Measurements from ENCODE around the gene GSG1.

GSG1 gene

DNA sequence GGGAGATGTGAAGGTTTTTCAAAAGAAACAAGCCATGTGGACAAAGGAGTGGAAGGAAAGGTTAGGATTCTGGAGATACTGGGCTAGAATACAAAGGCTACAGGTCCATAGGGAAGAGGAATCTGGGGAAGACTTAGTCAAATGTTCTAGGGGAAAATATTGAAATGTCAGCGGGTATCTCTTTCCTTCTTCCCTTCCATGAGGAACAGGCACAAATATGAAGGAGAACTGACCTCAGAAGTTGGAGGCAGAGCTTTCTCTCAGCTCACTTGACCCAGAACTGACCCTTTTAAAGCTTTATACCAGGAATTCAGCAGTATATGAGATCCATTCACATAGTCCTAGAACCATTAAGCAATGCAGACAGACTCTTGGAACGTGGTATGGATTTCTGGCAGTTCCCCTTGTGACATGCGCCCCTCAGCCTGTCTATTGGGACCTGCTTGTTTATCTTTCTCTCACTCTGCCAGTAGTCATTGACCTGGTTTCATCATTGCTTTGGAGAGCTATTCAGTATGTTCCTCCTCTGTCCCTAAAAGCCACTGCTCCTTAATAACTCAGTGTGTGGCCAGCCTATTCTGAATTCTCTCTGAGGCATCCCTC is 43.0 kb upstream of the GSG1 start:
- Histone ChIP-seq H3K4me3 (ENCODE audit: insufficient read length, low read depth) (no peak overlapping the region), H3K4me1 (ENCODE audit: insufficient read depth, insufficient read length) (no peaks in the 10 kb centered on the region), H3K9ac (ENCODE audit: insufficient read length, low read depth) (no peak overlapping the region), H3K36me3 (ENCODE audit: insufficient read depth, insufficient read length, low read length) (no peaks in the 10 kb centered on the region), H3K27me3 (ENCODE audit: insufficient read depth, insufficient read length) (no peaks in the 10 kb centered on the region), H3K9me3 (ENCODE audit: insufficient read depth, low read length) (no peaks in the 10 kb centered on the region; the same call in 1 of the 2 replicates)
- no peak for TF ChIP-seq SUZ12 (IDR thresholded peaks at IDR 0.05; ENCODE audit: extremely low read depth, insufficient read depth, insufficient read length)
- no peak for TF ChIP-seq YY1 (IDR thresholded peaks at IDR 0.05; ENCODE audit: insufficient read depth, insufficient read length)
- no peak for TF ChIP-seq ZNF274 (IDR thresholded peaks at IDR 0.05; ENCODE audit: low read depth, low read length)
- DNase-seq (ENCODE audit: low read depth, low spot score): no peak

DNA sequence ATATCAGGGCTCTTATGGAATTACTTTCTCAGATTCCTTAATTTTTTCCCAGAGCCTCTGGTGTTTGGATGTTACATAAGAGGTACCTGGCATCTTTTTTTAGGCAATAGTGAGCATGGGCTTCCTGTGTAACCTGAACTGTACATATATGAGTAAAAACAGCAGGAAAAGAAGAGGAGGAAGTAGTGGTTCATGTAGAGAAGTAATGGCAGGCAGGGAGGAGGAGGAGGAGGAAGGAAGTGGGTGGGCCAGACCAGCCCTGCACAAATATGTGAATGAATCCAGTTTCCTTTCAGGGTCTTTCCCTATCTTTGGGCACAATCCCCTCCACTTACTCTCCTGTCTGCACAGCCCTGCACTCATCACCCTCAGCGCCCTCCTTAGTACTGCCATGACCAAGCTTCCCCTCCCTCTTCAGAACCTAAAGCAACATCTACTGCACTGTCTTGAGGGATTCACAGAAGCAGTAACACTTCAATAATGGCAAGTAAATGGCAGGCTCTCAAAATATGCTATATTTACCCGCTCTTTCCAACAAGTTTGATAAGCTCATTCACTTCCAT is 40.9 kb upstream of the GSG1 start:
- H3K4me1 ChIP-seq (ENCODE audit: insufficient read depth, insufficient read length): no peaks in the 10 kb centered on the region
- no peak for DNase-seq (ENCODE audit: low read depth, low spot score)
- H3K9ac ChIP-seq (ENCODE audit: insufficient read length, low read depth): no peak overlapping the region
- H3K36me3 ChIP-seq (ENCODE audit: insufficient read depth, insufficient read length, low read length): no peaks in the 10 kb centered on the region
- H3K9me3 ChIP-seq (ENCODE audit: insufficient read depth, low read length): no peaks in the 10 kb centered on the region
- H3K27me3 ChIP-seq (ENCODE audit: insufficient read depth, insufficient read length): no peaks in the 10 kb centered on the region
- TF ChIP-seq YY1 (IDR thresholded peaks at IDR 0.05; ENCODE audit: insufficient read depth, insufficient read length) (no peak), ZNF274 (IDR thresholded peaks at IDR 0.05; ENCODE audit: low read depth, low read length) (no peak), SUZ12 (IDR thresholded peaks at IDR 0.05; ENCODE audit: extremely low read depth, insufficient read depth, insufficient read length) (no peak)
- H3K4me3 ChIP-seq (ENCODE audit: insufficient read length, low read depth): no peak overlapping the region

DNA sequence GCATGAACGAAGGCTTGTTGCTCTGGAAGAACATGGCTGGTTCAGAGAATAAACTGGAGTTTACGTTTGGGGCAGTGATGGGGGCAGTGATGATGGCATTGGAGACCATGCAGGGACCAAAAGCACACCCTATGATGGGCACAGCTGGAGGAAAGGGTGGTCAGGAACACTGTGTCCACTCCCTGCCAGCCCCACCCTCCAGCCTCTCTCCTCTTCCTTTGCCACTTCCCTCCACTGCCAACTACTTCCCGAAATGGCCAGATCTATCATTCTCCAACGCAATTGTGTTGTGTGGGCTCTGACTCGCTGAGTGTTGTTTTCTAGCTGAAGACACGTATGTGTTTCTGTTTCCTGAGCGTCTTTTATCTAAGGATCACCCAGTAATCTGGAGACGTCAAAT is 39.3 kb upstream of the GSG1 start:
- Histone ChIP-seq H3K9me3 (ENCODE audit: insufficient read depth, low read length) (no peaks in the 10 kb centered on the region), H3K9ac (ENCODE audit: insufficient read length, low read depth) (no peak overlapping the region), H3K4me1 (ENCODE audit: insufficient read depth, insufficient read length) (no peaks in the 10 kb centered on the region), H3K36me3 (ENCODE audit: insufficient read depth, insufficient read length, low read length) (no peaks in the 10 kb centered on the region), H3K4me3 (ENCODE audit: insufficient read length, low read depth) (no peak overlapping the region), H3K27me3 (ENCODE audit: insufficient read depth, insufficient read length) (no peaks in the 10 kb centered on the region)
- TF ChIP-seq SUZ12 (IDR thresholded peaks at IDR 0.05; ENCODE audit: extremely low read depth, insufficient read depth, insufficient read length) (no peak), YY1 (IDR thresholded peaks at IDR 0.05; ENCODE audit: insufficient read depth, insufficient read length) (no peak), ZNF274 (IDR thresholded peaks at IDR 0.05; ENCODE audit: low read depth, low read length) (no peak)
- no peak for DNase-seq (ENCODE audit: low read depth, low spot score)

DNA sequence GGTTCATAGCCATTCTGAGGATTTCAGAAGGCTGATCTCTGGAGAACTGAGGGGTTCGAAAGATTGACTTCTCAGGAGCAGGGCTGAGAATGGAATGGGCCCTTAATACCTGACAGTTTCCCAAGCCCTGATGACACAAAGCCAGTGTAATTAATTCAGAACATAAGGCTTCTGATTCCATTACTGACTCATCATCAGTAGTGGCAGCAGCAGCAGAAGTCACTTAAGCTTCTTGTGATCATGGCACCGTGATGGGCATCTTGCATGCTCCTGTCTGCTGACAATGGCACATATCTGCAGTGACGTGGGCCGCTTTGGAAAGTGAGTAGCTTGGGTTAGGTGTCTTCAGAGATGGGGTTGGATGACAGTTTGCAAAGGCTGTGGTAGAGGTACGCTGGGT is 38.2 kb upstream of the GSG1 start:
- Histone ChIP-seq H3K4me3 (ENCODE audit: insufficient read length, low read depth) (no peak overlapping the region), H3K27me3 (ENCODE audit: insufficient read depth, insufficient read length) (no peaks in the 10 kb centered on the region), H3K9ac (ENCODE audit: insufficient read length, low read depth) (no peak overlapping the region), H3K4me1 (ENCODE audit: insufficient read depth, insufficient read length) (no peaks in the 10 kb centered on the region), H3K9me3 (ENCODE audit: insufficient read depth, low read length) (no peaks in the 10 kb centered on the region), H3K36me3 (ENCODE audit: insufficient read depth, insufficient read length, low read length) (no peaks in the 10 kb centered on the region)
- no peak for TF ChIP-seq YY1 (IDR thresholded peaks at IDR 0.05; ENCODE audit: insufficient read depth, insufficient read length)
- no peak for TF ChIP-seq SUZ12 (IDR thresholded peaks at IDR 0.05; ENCODE audit: extremely low read depth, insufficient read depth, insufficient read length)
- no peak for TF ChIP-seq ZNF274 (IDR thresholded peaks at IDR 0.05; ENCODE audit: low read depth, low read length)
- DNase-seq (ENCODE audit: low read depth, low spot score): no peak

DNA sequence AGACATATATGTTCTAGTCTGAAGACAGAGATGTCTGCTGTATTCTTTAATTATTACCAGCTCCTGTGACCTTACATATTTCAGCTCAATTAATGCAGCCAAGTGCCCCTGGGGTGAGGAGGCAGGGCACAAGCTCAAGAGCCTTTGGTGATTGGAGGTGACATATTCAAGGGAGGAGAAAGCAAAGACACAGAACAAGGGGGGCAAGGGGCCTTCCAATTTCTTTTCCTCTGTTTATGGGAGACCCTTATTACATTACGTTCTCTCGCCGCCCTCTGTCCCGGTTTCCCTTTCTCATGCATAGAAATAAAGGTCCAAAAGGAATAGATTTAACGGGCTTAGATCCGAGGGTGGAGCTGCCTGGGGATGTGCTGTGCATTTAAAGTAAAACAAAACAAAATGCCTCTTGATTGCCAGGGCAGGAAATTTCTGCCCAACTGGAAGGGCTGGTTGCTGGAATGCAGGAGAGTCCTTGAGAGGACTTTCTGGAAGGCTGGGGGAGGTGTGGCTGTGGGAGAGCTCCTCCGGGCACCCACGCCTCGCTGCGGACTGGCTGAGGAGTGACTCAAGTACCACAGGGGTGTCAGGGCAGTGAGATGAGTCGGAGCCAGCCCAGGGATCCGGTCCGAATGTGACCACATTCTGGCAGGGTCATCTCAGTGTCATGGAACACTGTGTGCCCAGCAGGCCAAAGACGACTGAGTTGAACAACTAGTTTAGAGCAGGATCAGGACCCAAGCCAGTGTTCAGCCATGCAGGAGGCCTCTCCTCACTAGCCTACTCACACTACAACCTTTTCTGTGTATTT is 32.1 kb upstream of the GSG1 start:
- Histone ChIP-seq H3K36me3 (ENCODE audit: insufficient read depth, insufficient read length, low read length) (no peaks in the 10 kb centered on the region), H3K9ac (ENCODE audit: insufficient read length, low read depth) (no peak overlapping the region), H3K9me3 (ENCODE audit: insufficient read depth, low read length) (no peaks in the 10 kb centered on the region), H3K4me3 (ENCODE audit: insufficient read length, low read depth) (no peak overlapping the region), H3K27me3 (ENCODE audit: insufficient read depth, insufficient read length) (no peaks in the 10 kb centered on the region), H3K4me1 (ENCODE audit: insufficient read depth, insufficient read length) (peaks cover 4% of the 10 kb centered on the region)
- no peak for TF ChIP-seq ZNF274 (IDR thresholded peaks at IDR 0.05; ENCODE audit: low read depth, low read length)
- DNase-seq (ENCODE audit: low read depth, low spot score): no peak

DNA sequence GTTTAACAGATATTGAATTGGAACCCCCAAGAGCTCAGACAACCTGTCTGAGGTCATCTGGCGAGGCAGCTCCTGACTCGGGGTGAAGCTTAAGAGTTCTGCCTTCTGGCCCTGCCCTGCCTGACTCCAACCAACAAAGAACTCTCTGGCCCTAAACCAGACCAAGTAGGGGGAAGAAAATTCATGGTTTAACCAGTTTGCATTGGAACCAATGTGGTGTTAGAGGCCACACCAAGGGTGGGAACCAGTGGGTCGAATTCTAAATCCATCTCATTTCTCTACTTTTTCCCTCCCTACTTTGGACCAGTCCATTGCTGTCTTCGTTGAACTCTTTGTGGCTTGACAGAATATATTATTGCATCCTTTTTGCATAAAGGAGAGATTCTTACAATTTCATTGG is 30.4 kb upstream of the GSG1 start:
- Histone ChIP-seq H3K27me3 (ENCODE audit: insufficient read depth, insufficient read length) (no peaks in the 10 kb centered on the region), H3K4me3 (ENCODE audit: insufficient read length, low read depth) (no peak overlapping the region), H3K4me1 (ENCODE audit: insufficient read depth, insufficient read length) (peaks cover 4% of the 10 kb centered on the region), H3K36me3 (ENCODE audit: insufficient read depth, insufficient read length, low read length) (no peaks in the 10 kb centered on the region), H3K9me3 (ENCODE audit: insufficient read depth, low read length) (no peaks in the 10 kb centered on the region), H3K9ac (ENCODE audit: insufficient read length, low read depth) (no peak overlapping the region)
- TF ChIP-seq ZNF274 (IDR thresholded peaks at IDR 0.05; ENCODE audit: low read depth, low read length): no peak
- DNase-seq (ENCODE audit: low read depth, low spot score): no peak

DNA sequence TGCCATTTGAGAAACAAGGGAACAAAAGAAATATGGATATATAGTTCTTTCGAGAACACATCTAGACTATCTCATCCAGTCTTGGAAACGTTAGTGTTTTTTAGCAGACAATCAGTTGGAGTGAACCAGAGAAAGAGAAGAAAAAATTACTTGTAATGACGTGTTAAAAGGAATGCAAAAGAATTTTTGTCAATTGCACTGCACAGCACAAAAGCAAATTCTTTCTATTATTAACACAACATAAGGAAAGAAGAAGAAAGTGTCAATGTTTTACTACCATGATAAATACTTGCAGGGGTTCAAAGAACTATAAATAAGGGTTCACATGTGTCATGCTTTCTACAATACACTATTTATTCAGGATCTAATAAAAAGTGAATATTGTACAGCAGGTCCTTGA is 27.5 kb upstream of the GSG1 start:
- no peak for DNase-seq (ENCODE audit: low read depth, low spot score)
- Histone ChIP-seq H3K4me3 (ENCODE audit: insufficient read length, low read depth) (no peak overlapping the region), H3K4me1 (ENCODE audit: insufficient read depth, insufficient read length) (peaks cover 4% of the 10 kb centered on the region), H3K9me3 (ENCODE audit: insufficient read depth, low read length) (no peaks in the 10 kb centered on the region), H3K27me3 (ENCODE audit: insufficient read depth, insufficient read length) (no peaks in the 10 kb centered on the region), H3K9ac (ENCODE audit: insufficient read length, low read depth) (no peak overlapping the region), H3K36me3 (ENCODE audit: insufficient read depth, insufficient read length, low read length) (no peaks in the 10 kb centered on the region)
- TF ChIP-seq SUZ12 (IDR thresholded peaks at IDR 0.05; ENCODE audit: extremely low read depth, insufficient read depth, insufficient read length) (no peak), ZNF274 (IDR thresholded peaks at IDR 0.05; ENCODE audit: low read depth, low read length) (no peak), YY1 (IDR thresholded peaks at IDR 0.05; ENCODE audit: insufficient read depth, insufficient read length) (no peak)
